Subcutaneous adipose tissue (tissue), 4 donors: Measurements from ENCODE around the gene SLC25A23. TPM values are rescaled to one million over a fixed set of nuclear protein-coding genes. Genes with fewer than 3 reads are reported as not detected.

Source experiments
- total RNA-seq, 4 donors: library from RNA; depleted of rRNA; stranded (reverse); fragments of >200 nt; gene quantifications; one replicate each; pipeline ENCODE4 v1.1.0, GENCODE V29; 2016
- TF ChIP-seq, protein P1 (sequence below): fragments of 450-650 bp; IDR thresholded peaks from one replicate; pipeline ENCODE4 v1.5.1; 2016; ENCODE audit warnings: low read depth, mild to moderate bottlenecking, control low read depth, antibody characterized with exemption, moderate library complexity

The SLC25A23 gene
- total RNA-seq, 4 donors from 2014 or later: 14.3 to 50.9 (median 23.9) TPM

DNA sequence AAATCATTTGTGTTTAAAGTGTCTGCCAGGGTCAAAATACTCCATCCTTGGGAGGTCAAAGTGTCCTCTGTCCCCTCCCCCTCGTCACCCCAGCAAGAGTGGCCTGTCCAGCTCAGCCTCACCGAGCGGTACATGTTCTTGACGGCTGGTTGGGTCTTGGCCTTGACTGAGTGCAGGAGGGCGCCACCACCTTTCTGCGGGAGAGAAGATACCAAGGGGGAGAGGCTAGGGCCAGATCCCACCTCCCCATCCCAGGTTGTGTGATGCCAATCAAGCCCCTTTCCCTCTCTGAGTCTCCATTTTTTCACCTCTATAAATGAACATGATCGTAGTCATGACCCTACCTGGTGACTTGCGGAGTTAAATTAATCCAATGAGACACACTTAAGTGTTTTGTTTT lies 10.6 kb upstream of the SLC25A23 start:
- TF ChIP-seq, protein P1, sequence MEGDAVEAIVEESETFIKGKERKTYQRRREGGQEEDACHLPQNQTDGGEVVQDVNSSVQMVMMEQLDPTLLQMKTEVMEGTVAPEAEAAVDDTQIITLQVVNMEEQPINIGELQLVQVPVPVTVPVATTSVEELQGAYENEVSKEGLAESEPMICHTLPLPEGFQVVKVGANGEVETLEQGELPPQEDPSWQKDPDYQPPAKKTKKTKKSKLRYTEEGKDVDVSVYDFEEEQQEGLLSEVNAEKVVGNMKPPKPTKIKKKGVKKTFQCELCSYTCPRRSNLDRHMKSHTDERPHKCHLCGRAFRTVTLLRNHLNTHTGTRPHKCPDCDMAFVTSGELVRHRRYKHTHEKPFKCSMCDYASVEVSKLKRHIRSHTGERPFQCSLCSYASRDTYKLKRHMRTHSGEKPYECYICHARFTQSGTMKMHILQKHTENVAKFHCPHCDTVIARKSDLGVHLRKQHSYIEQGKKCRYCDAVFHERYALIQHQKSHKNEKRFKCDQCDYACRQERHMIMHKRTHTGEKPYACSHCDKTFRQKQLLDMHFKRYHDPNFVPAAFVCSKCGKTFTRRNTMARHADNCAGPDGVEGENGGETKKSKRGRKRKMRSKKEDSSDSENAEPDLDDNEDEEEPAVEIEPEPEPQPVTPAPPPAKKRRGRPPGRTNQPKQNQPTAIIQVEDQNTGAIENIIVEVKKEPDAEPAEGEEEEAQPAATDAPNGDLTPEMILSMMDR: no peak

DNA sequence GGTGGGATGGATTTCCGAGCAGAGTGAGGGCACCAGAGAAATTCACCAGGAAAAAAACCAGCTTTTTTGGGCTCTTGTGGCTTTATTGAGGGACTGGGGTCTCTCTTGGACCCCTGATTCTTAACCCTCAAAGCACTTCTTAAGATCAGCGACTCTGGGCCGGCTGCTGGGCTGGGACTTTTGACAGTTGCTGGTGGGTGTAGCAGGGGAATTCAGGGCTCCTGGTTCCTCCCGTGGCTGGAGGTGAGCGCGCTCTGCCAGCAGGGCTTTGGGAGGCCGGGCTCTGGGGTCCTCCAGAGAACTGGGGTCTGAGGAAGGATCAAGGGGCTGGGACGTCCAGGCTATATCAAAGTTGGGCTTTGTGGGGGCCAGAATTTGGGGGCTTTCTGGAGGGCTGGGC lies 7.8 kb upstream of the SLC25A23 start:
- TF ChIP-seq, protein P1: no peak

DNA sequence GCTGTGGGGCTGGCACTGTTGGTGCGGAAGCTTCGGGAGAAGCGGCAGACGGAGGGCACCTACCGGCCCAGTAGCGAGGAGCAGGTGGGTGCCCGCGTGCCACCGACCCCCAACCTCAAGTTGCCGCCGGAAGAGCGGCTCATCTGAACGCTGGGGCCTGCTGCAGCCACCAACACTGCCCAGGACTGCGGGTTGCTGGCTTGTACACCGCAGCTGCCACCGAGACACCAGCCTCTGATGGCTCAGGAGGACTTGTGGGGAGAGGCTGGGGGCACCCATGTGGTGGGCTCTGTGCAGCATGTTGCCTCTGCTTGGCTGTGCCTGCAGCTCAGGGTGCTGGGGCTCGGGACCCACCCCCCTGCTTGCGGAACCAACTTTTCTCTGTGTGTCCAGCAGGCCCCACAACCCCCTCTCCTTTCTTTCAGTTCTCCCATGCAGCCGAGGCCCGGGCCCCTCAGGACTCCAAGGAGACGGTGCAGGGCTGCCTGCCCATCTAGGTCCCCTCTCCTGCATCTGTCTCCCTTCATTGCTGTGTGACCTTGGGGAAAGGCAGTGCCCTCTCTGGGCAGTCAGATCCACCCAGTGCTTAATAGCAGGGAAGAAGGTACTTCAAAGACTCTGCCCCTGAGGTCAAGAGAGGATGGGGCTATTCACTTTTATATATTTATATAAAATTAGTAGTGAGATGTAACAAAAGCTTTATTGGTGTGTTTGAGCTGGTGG lies 7.1 kb upstream of the SLC25A23 start:
- TF ChIP-seq, protein P1: no peak

DNA sequence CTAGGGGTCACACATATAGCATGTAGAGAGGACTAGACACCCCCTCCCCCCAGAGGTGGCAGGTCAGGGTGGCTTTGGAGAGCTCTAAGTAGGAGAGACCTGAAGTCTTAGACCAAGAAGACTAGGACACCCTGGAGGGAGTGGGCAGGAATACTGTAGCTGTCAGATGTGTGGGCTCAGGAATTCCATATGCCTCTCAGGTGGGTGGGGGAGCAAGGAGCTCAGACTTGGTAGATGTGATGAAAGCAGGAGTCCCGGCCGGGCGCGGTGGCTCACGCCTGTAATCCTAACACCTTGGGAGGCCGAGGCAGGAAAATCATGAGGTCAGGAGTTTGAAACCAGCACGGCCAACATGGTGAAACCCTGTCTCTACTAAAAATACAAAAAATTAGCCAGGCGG lies 6.1 kb upstream of the SLC25A23 start:
- TF ChIP-seq, protein P1: no peak

DNA sequence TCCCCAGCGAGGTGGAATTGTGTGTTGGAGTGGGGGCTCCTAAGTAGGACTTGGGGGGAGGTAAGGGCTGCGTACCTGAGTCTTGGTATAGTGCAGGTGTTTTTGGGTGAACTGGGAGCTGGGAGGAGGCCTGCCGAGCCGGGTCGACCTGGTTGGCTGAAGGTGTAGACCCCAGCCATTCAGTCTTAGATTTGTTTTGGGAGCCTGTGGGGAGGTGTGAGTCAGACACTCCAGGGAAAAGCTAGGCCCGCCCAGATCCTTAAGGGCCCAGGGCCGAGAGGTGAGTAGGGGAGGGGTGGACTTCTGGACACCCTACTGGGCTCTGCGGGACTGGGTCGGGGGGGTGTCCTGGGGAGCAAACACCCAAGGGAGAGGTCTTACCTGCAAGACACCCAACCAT lies 5.4 kb upstream of the SLC25A23 start:
- TF ChIP-seq, protein P1: no peak

DNA sequence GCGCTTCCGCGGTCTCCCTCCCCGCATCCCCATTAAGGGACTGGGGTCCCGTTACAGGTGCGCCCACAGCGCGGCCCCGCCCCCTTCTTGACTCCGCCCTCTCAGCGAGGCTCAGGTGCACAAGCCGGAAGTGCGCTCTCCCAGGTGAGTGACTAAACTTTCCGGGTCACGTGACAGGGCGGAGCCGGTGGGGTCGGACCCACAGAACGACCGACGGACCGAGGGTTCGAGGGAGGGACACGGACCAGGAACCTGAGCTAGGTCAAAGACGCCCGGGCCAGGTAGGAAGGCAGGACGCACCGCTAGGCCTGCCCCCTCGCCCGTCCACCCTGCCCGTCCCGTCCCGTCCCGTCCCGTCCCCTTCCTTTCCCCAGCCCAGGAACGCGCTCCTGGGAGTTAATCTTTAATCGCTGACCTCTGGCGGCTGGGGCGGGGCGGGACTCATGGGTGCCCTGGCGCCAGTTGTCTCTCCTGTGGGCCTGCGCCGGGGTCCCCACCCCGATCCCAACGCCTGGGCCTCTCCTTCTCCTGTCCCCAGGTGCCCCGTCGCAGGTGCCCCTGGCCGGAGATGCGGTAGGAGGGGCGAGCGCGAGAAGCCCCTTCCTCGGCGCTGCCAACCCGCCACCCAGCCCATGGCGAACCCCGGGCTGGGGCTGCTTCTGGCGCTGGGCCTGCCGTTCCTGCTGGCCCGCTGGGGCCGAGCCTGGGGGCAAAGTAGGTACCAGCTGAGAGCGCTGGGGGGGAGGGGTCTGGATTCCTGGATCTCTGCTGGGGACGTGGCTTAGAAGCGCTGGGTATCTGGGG lies 4.7 kb upstream of the SLC25A23 start, which contains the start of gene CRB3:
TSS of gene CRB3 (plus strand) at position 202 of the 804 bp plus-strand sequence. CDS start at position 633, 431 bp downstream.
- TF ChIP-seq, protein P1: no peak
